Epithelial cell of proximal tubule (primary cell): Measurements from ENCODE around the gene CHCHD2. TPM values are rescaled to one million over a fixed set of nuclear protein-coding genes. Genes with fewer than 3 reads are reported as not detected.
"Not testable (repeated sequence)": the region's sequence is repeated elsewhere in the genome, so short reads cannot be mapped to it uniquely, and the experiment has no call there.

Experiments
- DNase-seq: peaks from one replicate; pipeline ENCODE4 v3.0.0-alpha.2; 2011; ENCODE audit warnings: low read depth
- H3K4me3 ChIP-seq: 2 replicates; pipeline ENCODE4 v1.5.1; 2011; ENCODE audit warnings: low read depth, mild to moderate bottlenecking, low read length
- total RNA-seq: library from RNA; depleted of rRNA; stranded (reverse); fragments of >200 nt; gene quantifications from 2 replicates; pipeline ENCODE4 v1.2.3, GENCODE V29; 2015
- TF ChIP-seq, protein P1 (sequence below): conservative IDR thresholded peaks from 2 replicates; pipeline ENCODE4 v1.5.1; 2012; ENCODE audit warnings: low read depth, mild to moderate bottlenecking, low read length

Gene CHCHD2
- total RNA-seq, 1 donor from 2014 or later: 664 TPM

GRCh38 chr7:56115852-56116538 lies 9.7 kb upstream of the CHCHD2 start, which contains the start of gene NUPR2:
TSS of gene NUPR2 (minus strand) at chr7:56116417. CDS start at chr7:56116314, 103 bp downstream.
- TF ChIP-seq, protein P1, sequence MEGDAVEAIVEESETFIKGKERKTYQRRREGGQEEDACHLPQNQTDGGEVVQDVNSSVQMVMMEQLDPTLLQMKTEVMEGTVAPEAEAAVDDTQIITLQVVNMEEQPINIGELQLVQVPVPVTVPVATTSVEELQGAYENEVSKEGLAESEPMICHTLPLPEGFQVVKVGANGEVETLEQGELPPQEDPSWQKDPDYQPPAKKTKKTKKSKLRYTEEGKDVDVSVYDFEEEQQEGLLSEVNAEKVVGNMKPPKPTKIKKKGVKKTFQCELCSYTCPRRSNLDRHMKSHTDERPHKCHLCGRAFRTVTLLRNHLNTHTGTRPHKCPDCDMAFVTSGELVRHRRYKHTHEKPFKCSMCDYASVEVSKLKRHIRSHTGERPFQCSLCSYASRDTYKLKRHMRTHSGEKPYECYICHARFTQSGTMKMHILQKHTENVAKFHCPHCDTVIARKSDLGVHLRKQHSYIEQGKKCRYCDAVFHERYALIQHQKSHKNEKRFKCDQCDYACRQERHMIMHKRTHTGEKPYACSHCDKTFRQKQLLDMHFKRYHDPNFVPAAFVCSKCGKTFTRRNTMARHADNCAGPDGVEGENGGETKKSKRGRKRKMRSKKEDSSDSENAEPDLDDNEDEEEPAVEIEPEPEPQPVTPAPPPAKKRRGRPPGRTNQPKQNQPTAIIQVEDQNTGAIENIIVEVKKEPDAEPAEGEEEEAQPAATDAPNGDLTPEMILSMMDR: no peak
- peak within 1 kb of the TSS; percentile 13 for H3K4me3 ChIP-seq
- DNase-seq: no peak

DNA sequence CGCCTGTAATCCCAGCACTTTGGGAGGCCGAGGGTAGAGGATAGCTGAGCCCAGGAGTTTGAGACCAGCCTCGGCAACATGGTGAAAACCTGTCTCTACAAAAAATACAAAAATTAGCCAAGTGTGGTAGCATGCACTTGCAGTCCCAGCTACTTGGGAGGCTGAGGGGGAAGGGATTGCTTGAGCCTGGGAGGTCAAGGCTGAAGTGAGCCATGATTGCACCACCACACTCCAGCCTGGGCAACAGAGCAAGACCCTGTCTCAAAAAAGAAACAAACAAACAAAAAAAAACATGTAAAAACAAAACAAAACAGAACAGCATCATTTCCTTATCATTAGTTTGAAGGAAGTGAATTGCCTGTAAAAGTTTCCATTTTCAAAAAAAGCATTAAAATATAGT lies 6.0 kb upstream of the CHCHD2 start:
- not testable (repeated sequence) for H3K4me3 ChIP-seq, DNase-seq

DNA sequence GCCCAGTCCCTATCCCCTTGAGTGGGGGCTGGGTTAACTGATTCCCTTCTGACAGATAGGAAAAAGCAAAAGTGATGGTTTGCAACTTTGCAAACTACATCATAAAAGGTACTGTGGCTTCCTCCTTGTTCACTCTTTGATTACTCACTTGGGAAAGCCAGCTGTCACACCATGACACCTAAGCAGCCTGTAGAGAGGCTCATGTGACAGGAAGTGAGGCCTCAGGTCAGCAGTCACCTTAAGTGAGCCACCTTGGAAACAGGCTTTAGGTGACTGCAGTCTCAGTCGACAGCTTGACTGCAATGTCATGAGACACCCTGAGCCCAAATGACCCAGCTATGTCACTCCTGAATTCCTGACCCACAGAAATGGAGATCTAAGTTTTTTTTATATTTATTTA lies 4.3 kb upstream of the CHCHD2 start:
- no peak overlapping the region for H3K4me3 ChIP-seq
- TF ChIP-seq, protein P1: no peak
- no peak for DNase-seq

DNA sequence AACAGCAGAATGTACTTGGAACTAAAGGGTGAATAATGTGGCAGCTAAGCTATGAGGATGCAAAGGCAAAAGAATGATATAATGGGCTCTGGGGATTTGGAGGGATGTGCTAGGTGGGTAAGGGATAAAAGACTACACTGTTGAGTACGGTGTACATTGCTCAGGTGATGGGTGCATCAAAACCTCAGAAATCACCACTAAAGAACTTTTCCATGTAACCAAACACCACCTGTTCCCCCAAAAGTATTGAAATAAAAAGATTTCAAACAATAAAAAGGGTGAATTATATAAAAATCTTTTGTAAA lies 1.6 kb upstream of the CHCHD2 start:
- no peak overlapping the region for H3K4me3 ChIP-seq
- no peak for DNase-seq
- TF ChIP-seq, protein P1: no peak

GRCh38 chr7:56105508-56105907 lies 768 bp downstream of the CHCHD2 start:
- peak; percentile 50 for DNase-seq
- TF ChIP-seq, protein P1: no peak
- peak overlapping the region; percentile 73 for H3K4me3 ChIP-seq

DNA sequence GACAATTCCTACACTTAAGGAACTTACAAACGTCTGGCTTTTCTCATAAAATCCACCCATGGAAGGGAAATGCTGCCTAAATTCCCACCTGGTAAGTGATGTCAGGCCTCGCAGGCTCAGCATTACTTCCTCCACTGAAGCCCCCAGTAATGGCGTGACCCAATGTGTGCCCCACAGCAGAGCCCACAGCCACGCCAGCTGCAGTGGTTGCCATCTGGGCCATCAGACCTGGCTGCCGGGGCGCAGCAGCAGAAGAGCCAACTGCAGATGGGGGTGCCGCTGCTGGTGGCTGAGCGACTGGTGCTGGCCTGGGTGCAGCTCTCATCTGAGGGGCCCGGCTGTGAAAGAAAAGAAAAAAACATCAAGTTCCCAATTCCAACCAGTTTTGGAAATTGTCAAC lies 2.1 kb downstream of the CHCHD2 start:
- not testable (repeated sequence) for DNase-seq, H3K4me3 ChIP-seq

GRCh38 chr7:56099653-56100052 lies 6.6 kb downstream of the CHCHD2 start:
- H3K4me3 ChIP-seq: no peak overlapping the region
- DNase-seq: no peak
- TF ChIP-seq, protein P1: no peak

- H3K4me3 ChIP-seq, DNase-seq: not testable (repeated sequence)
Measured at GRCh38 chr7:56098187-56099008, 7.9 kb downstream of the CHCHD2 start.
